Jurkat, Clone E6-1 (cell line): ENCODE data around the gene LDLRAD4.

Experiments
- DNase-seq: peaks from one replicate; pipeline ENCODE4 v3.0.0-alpha.2; 2011; ENCODE audit warnings: low read depth, low spot score
- H3K4me3 ChIP-seq: 2 replicates; pipeline ENCODE4 v1.5.1; 2011; ENCODE audit warnings: mild to moderate bottlenecking, low read length, control low read depth, moderate library complexity

LDLRAD4 gene

GRCh38 chr18:13241083-13241892 lies 22.7 kb downstream of the LDLRAD4 start:
- H3K4me3 ChIP-seq = no peak overlapping the region
- DNase-seq = no peak

DNA sequence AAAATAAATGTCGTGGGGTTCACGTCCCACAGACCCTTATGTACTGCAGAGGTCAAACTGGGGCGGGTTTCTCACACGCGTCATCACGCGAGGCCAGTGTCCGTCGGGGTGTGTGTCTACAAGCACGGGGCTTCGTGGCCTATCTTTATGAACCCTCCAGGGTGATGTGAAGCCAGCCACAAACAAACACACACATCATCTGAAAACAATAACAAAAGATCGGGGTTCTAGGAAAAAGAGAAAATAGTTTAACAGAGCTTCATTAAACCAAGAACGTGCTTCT lies 23.3 kb downstream of the LDLRAD4 start:
- H3K4me3 ChIP-seq = no peak overlapping the region
- no peak for DNase-seq

DNA sequence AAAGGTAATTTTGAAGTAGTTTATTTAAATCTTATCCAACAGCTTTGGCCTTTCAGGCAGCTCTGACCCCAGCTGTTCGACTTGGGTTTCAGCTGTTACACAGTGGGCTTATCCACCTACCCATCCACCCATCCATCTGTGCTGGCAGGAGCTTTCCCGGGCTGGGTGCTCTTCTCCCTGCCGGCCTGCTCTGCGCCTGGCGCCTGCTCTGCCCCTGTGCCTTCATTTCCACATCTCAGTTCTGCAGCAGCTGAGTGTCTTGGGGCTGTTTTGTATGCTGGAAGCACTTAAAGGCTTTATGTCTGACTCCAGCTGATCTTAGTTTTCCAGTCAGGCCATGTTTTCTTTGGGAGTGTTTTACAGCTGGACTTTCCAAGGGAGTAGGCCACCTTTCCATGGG lies 24.2 kb downstream of the LDLRAD4 start:
- DNase-seq = no peak
- H3K4me3 ChIP-seq = no peak overlapping the region

GRCh38 chr18:13243363-13243762 lies 24.8 kb downstream of the LDLRAD4 start:
- no peak for DNase-seq
- H3K4me3 ChIP-seq = no peak overlapping the region

GRCh38 chr18:13244135-13244534 lies 25.6 kb downstream of the LDLRAD4 start:
- no peak overlapping the region for H3K4me3 ChIP-seq
- DNase-seq = no peak

DNA sequence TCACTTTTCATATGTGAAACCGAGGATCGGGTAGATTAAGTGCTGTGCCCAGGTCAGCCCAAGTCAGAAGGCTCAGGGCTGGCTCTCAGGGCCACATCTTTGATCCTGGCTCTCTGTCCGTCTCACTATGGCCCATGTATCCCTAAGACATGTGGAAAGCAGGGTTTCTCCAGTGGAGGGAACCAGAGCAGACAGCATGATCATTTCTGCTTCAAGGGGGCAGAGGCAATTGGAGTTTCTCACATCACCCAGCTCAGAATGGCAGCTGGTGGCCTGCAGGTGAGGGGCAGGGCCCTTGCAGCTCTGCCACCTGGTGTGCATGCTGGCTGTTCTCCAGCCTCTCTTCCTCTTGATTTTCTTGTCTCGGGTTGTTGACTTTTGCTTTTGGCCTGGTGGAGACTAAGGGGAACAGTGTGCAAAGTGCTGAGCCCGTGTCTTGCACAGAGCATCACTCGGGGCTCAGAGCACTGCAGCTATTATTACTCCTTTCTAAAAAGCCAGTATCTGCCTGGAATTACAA lies 27.0 kb downstream of the LDLRAD4 start:
- DNase-seq = no peak

GRCh38 chr18:13246121-13246520 lies 27.6 kb downstream of the LDLRAD4 start:
- H3K4me3 ChIP-seq = no peak overlapping the region
- no peak for DNase-seq

More for the DNA sequence above, 27.0 kb downstream of the LDLRAD4 start:
- no peak overlapping the region for H3K4me3 ChIP-seq

DNA sequence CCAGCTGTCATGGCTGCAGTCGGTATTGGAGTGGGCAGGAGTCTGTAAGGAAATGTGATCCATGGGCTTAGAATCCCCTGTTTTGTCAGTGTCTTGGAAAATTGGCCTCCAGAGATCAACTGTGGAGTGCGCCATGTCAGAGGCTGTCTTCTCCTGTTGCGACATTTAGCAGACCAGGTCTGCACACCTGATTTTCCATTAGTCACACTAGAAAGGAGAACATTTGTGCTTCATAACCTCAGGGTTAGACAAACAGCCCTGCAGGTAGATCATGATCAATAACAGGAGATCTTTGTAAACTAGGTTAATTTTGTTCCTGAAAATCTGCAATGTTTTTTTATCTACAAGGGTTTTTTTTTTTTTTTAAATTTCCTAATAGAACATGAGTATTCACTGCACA lies 28.0 kb downstream of the LDLRAD4 start:
- DNase-seq = no peak
- no peak overlapping the region for H3K4me3 ChIP-seq

GRCh38 chr18:13247506-13247905 lies 28.9 kb downstream of the LDLRAD4 start:
- no peak overlapping the region for H3K4me3 ChIP-seq
- no peak for DNase-seq

- H3K4me3 ChIP-seq = no peak overlapping the region
- no peak for DNase-seq
Measured at GRCh38 chr18:13252686-13253410, 34.3 kb downstream of the LDLRAD4 start.

GRCh38 chr18:13253786-13254688 lies 35.5 kb downstream of the LDLRAD4 start:
- H3K4me3 ChIP-seq = no peak overlapping the region
- no peak for DNase-seq

DNA sequence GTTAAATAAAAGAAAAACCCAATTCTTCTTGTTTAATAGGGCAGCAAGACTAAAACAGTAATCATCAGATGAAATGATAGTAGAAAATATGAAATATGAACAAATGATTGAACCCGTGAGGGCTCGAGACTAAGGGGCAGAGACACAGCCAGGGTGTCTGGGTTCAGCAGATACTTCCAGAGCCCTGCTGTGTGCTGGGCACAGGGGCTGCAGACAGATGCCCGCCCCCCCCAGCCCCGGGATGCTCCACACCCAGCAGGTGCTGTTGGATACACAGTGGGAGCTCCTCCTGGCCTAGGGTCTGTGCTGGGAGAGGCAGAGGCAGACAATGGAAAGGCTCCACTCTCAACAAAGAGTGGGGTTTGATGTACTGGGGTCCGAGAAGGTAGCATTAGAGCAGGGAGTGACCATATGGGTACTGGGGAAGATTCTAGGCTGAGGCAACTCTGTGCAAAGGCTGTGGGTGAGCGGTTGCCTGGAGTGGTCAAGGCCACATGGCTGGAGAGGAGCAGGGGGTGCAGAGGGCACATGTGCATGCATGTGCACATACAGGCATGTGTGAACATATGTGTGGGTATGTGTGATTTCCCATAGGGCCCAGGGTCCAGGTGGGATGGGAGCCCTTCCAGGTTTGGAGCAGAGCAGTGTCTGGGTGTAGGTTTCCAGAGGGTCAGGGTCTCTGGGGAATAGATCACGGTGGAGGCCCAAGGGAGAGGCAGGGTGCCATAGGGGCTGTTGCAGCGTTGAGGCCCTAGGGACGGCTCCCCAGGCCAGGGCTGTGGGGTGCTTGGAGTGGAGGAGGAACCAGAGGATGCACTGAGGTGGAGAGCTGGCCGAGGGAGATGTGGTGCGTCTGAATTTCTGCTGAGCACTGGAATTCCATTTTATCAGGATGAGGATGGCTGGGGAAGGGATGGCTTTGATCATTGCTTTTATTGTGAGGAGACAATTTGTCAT lies 36.7 kb downstream of the LDLRAD4 start:
- DNase-seq = no peak
- no peak overlapping the region for H3K4me3 ChIP-seq

GRCh38 chr18:13256444-13257305 lies 38.1 kb downstream of the LDLRAD4 start:
- H3K4me3 ChIP-seq = no peak overlapping the region
- DNase-seq = no peak

- DNase-seq = no peak
- H3K4me3 ChIP-seq = no peak overlapping the region
Measured at GRCh38 chr18:13257361-13257980, 38.9 kb downstream of the LDLRAD4 start.

GRCh38 chr18:13258921-13259320 lies 40.4 kb downstream of the LDLRAD4 start:
- no peak overlapping the region for H3K4me3 ChIP-seq
- no peak for DNase-seq

- DNase-seq = no peak
- H3K4me3 ChIP-seq = no peak overlapping the region
Measured at GRCh38 chr18:13259701-13260100, 41.1 kb downstream of the LDLRAD4 start.

DNA sequence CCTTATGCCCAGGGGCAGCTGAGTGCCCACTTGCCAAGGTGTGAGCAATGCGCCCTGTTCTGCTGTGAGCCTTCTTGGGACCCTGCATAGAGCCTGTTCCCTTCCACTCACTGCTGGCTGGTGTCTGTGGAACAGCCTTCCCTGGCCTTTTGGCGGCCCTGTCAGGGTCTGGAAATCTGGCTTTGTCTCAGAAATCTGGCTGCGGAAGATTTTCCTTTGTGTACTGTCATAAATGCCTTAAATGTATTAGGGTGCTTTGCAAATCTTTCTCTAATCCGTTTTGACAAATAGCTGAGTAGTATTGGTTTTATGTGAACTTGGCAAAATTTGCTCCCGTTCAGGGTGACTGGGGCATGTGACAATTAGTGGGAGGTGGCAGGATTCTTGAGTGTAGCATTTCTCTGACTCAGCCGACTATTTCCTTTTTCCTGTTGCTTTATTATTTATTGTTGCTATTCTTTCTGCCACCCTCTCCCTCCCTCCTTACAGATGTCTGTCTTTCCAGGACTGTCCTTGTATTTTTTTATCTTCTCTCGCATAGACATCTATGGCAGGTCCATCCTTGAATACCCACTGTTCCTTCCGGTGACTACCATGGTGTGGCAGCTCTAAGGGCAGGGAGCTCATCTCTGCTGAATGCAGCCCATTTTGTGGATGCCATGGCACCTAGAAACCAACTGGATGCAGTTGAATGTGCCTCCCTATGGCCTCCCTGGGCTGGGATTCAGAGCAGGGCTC lies 41.8 kb downstream of the LDLRAD4 start:
- no peak for DNase-seq
- H3K4me3 ChIP-seq = no peak overlapping the region
